PFSK-1 (cell line): ENCODE results near the gene PDK2.

Source experiments
- POLR2AphosphoS5 ChIP-seq: IDR thresholded peaks from 2 replicates; pipeline ENCODE4 v1.6.1; 2012; ENCODE audit warnings: low read depth, mild to moderate bottlenecking, control low read depth, low read length, moderate library complexity
- TAF1 ChIP-seq: IDR thresholded peaks from 2 replicates; pipeline ENCODE4 v1.6.1; 2012; ENCODE audit warnings: low read length, control low read depth, borderline replicate concordance; ENCODE audit not compliant: insufficient read depth
- TF ChIP-seq, protein P1 (sequence below), 2 experiments: IDR thresholded peaks; 2 replicates each; pipeline versions ENCODE4 v1.6.1 to v1.8.0; 2011 to 2012; ENCODE audit warnings: low read depth in 2 of 2, low read length in 2 of 2, control low read depth in 1 of 2, inconsistent platforms in 1 of 2, mild to moderate bottlenecking in 1 of 2, moderate library complexity in 1 of 2; ENCODE audit not compliant: insufficient read depth in 1 of 2

DNA sequence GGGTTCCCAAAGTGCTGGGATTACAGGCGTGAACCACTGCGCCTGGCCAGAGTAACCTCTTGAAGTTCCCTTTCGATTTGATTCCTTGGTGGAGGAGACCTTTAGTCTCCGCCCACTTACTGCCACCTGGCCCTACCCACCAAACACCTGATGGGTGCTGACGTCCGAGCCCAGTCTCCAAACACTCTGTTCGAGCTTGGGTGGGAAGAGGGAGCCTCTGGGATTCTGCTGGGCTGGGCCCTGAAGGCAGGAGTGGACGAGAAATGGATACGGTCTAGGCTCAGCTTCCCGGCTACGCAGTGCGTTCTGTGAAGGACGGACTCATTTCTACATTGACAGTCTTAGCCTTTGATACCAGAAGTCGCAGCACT is 40.1 kb upstream of the PDK2 start:
- TF ChIP-seq TAF1 (no peak), POLR2AphosphoS5 (no peak)
- TF ChIP-seq, protein P1, sequence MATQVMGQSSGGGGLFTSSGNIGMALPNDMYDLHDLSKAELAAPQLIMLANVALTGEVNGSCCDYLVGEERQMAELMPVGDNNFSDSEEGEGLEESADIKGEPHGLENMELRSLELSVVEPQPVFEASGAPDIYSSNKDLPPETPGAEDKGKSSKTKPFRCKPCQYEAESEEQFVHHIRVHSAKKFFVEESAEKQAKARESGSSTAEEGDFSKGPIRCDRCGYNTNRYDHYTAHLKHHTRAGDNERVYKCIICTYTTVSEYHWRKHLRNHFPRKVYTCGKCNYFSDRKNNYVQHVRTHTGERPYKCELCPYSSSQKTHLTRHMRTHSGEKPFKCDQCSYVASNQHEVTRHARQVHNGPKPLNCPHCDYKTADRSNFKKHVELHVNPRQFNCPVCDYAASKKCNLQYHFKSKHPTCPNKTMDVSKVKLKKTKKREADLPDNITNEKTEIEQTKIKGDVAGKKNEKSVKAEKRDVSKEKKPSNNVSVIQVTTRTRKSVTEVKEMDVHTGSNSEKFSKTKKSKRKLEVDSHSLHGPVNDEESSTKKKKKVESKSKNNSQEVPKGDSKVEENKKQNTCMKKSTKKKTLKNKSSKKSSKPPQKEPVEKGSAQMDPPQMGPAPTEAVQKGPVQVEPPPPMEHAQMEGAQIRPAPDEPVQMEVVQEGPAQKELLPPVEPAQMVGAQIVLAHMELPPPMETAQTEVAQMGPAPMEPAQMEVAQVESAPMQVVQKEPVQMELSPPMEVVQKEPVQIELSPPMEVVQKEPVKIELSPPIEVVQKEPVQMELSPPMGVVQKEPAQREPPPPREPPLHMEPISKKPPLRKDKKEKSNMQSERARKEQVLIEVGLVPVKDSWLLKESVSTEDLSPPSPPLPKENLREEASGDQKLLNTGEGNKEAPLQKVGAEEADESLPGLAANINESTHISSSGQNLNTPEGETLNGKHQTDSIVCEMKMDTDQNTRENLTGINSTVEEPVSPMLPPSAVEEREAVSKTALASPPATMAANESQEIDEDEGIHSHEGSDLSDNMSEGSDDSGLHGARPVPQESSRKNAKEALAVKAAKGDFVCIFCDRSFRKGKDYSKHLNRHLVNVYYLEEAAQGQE (IDR thresholded peaks at IDR 0.05; ENCODE audit: insufficient read depth in 1 of 2, low read depth in 2 of 2, low read length in 2 of 2) = no peak
